Activated naive CD8-positive, alpha-beta T cell treated with anti-CD3 and anti-CD28 coated beads, Interleukin-2, amount 50 U/mL, for 24 hours (primary cell): ENCODE results near the gene AKAP11.

Source experiments
- ATAC-seq: fragments of 150-1000 bp; cut with Tn5 transposase; one replicate; pipeline ENCODE4 v1.10.0; 2021
- DNase-seq: peaks from one replicate; pipeline ENCODE4 v3.0.0; 2021
- H3K27ac Mint-ChIP-seq: one replicate; pipeline ENCODE4 v1.8.0; 2021; ENCODE audit warnings: mild to moderate bottlenecking, mixed read lengths
- H3K27me3 Mint-ChIP-seq: one replicate; pipeline ENCODE4 v1.8.0; 2021; ENCODE audit warnings: mixed read lengths
- H3K36me3 Mint-ChIP-seq: one replicate; pipeline ENCODE4 v1.8.0; 2021; ENCODE audit warnings: low read depth, mixed read lengths
- H3K4me1 Mint-ChIP-seq: one replicate; pipeline ENCODE4 v1.8.0; 2021; ENCODE audit warnings: mixed read lengths
- H3K4me3 Mint-ChIP-seq: one replicate; pipeline ENCODE4 v1.8.0; 2021; ENCODE audit warnings: mild to moderate bottlenecking, moderate library complexity, mixed read lengths
- H3K9me3 Mint-ChIP-seq: one replicate; pipeline ENCODE4 v1.8.0; 2021; ENCODE audit warnings: mixed read lengths

The AKAP11 gene

GRCh38 chr13:42260903-42261654 lies 10.9 kb upstream of the AKAP11 start:
- H3K4me3 Mint-ChIP-seq, result no peak overlapping the region

GRCh38 chr13:42266473-42266872 lies 5.5 kb upstream of the AKAP11 start:
- H3K9me3 Mint-ChIP-seq, result peaks cover 11% of the 10 kb centered on the region

More at GRCh38 chr13:42260903-42261654, 10.9 kb upstream of the AKAP11 start:
- H3K27ac Mint-ChIP-seq, result no peak overlapping the region
- H3K36me3 Mint-ChIP-seq, result peaks cover 2% of the 10 kb centered on the region
- DNase-seq (no peak), ATAC-seq (no peak)
- H3K9me3 Mint-ChIP-seq, result peaks cover 9% of the 10 kb centered on the region
- H3K4me1 Mint-ChIP-seq, result peaks cover 7% of the 10 kb centered on the region
- peaks cover 5% of the 10 kb centered on the region for H3K27me3 Mint-ChIP-seq

GRCh38 chr13:42270160-42270856 lies 1.6 kb upstream of the AKAP11 start:
- Mint-ChIP-seq H3K9me3 (peaks cover 14% of the 10 kb centered on the region), H3K27me3 (no peaks in the 10 kb centered on the region), H3K27ac (peak overlapping the region; percentile 99), H3K36me3 (peaks cover 21% of the 10 kb centered on the region), H3K4me1 (peaks cover 40% of the 10 kb centered on the region), H3K4me3 (peak overlapping the region; percentile 99)
- ATAC-seq, result no peak
- no peak for DNase-seq

More at GRCh38 chr13:42266473-42266872, 5.5 kb upstream of the AKAP11 start:
- Mint-ChIP-seq H3K4me3 (no peak overlapping the region), H3K27me3 (peaks cover 5% of the 10 kb centered on the region), H3K36me3 (peaks cover 5% of the 10 kb centered on the region), H3K4me1 (peaks cover 14% of the 10 kb centered on the region), H3K27ac (no peak overlapping the region)
- no peak for ATAC-seq
- DNase-seq, result no peak

GRCh38 chr13:42270857-42271215 lies 1.1 kb upstream of the AKAP11 start:
- peak overlapping the region; percentile 99 for H3K27ac Mint-ChIP-seq
- peak overlapping the region; percentile 99 for H3K4me3 Mint-ChIP-seq
- H3K9me3 Mint-ChIP-seq, result peaks cover 15% of the 10 kb centered on the region
- H3K36me3 Mint-ChIP-seq, result peaks cover 21% of the 10 kb centered on the region
- DNase-seq (no peak), ATAC-seq (no peak)
- peaks cover 46% of the 10 kb centered on the region for H3K4me1 Mint-ChIP-seq
- H3K27me3 Mint-ChIP-seq, result no peaks in the 10 kb centered on the region

- peak overlapping the region; percentile 99 for H3K4me3 Mint-ChIP-seq
- peak; percentile 89 for ATAC-seq
- H3K36me3 Mint-ChIP-seq, result peaks cover 23% of the 10 kb centered on the region
- peaks cover 15% of the 10 kb centered on the region for H3K9me3 Mint-ChIP-seq
- no peaks in the 10 kb centered on the region for H3K27me3 Mint-ChIP-seq
- H3K27ac Mint-ChIP-seq, result peak overlapping the region; percentile 99
- DNase-seq, result peak; percentile 90
- peaks cover 52% of the 10 kb centered on the region for H3K4me1 Mint-ChIP-seq
Measured at GRCh38 chr13:42271337-42272114, 426 bp upstream of the AKAP11 start.

GRCh38 chr13:42272804-42273175 lies 838 bp downstream of the AKAP11 start:
- H3K36me3 Mint-ChIP-seq, result peaks cover 30% of the 10 kb centered on the region
- peaks cover 55% of the 10 kb centered on the region for H3K4me1 Mint-ChIP-seq
- no peaks in the 10 kb centered on the region for H3K27me3 Mint-ChIP-seq
- peak overlapping the region; percentile 99 for H3K4me3 Mint-ChIP-seq
- peak overlapping the region; percentile 99 for H3K27ac Mint-ChIP-seq
- ATAC-seq, result no peak
- no peak for DNase-seq
- peaks cover 15% of the 10 kb centered on the region for H3K9me3 Mint-ChIP-seq

GRCh38 chr13:42274386-42275097 lies 2.6 kb downstream of the AKAP11 start:
- no peak for DNase-seq
- peak overlapping the region; percentile 99 for H3K4me3 Mint-ChIP-seq
- ATAC-seq, result no peak
- H3K9me3 Mint-ChIP-seq, result peaks cover 15% of the 10 kb centered on the region
- no peaks in the 10 kb centered on the region for H3K27me3 Mint-ChIP-seq
- H3K27ac Mint-ChIP-seq, result peak overlapping the region; percentile 96
- H3K4me1 Mint-ChIP-seq, result peaks cover 55% of the 10 kb centered on the region
- peaks cover 35% of the 10 kb centered on the region for H3K36me3 Mint-ChIP-seq

- peaks cover 35% of the 10 kb centered on the region for H3K36me3 Mint-ChIP-seq
- no peak for ATAC-seq
- peaks cover 54% of the 10 kb centered on the region for H3K4me1 Mint-ChIP-seq
Measured at GRCh38 chr13:42275098-42275471, 3.1 kb downstream of the AKAP11 start.

GRCh38 chr13:42275506-42275905 lies 3.6 kb downstream of the AKAP11 start:
- Mint-ChIP-seq H3K36me3 (peaks cover 35% of the 10 kb centered on the region), H3K27me3 (no peaks in the 10 kb centered on the region), H3K4me3 (peak overlapping the region; percentile 99), H3K27ac (peak overlapping the region; percentile 96), H3K9me3 (peaks cover 9% of the 10 kb centered on the region), H3K4me1 (peaks cover 50% of the 10 kb centered on the region)
- DNase-seq (no peak), ATAC-seq (peak; percentile 45)

More at GRCh38 chr13:42275098-42275471, 3.1 kb downstream of the AKAP11 start:
- no peak for DNase-seq
- H3K27me3 Mint-ChIP-seq, result no peaks in the 10 kb centered on the region
- peak overlapping the region; percentile 99 for H3K4me3 Mint-ChIP-seq
- peak overlapping the region; percentile 96 for H3K27ac Mint-ChIP-seq
- peaks cover 13% of the 10 kb centered on the region for H3K9me3 Mint-ChIP-seq

- peaks cover 30% of the 10 kb centered on the region for H3K36me3 Mint-ChIP-seq
- H3K4me1 Mint-ChIP-seq, result peaks cover 41% of the 10 kb centered on the region
- ATAC-seq (no peak), DNase-seq (no peak)
- peak overlapping the region; percentile 10 for H3K27ac Mint-ChIP-seq
- H3K27me3 Mint-ChIP-seq, result no peaks in the 10 kb centered on the region
- no peak overlapping the region for H3K4me3 Mint-ChIP-seq
- peaks cover 3% of the 10 kb centered on the region for H3K9me3 Mint-ChIP-seq
Measured at GRCh38 chr13:42276683-42277082, 4.7 kb downstream of the AKAP11 start.

GRCh38 chr13:42277618-42278276 lies 5.8 kb downstream of the AKAP11 start:
- H3K27me3 Mint-ChIP-seq, result no peaks in the 10 kb centered on the region
- H3K9me3 Mint-ChIP-seq, result peaks cover 3% of the 10 kb centered on the region
- DNase-seq (no peak), ATAC-seq (no peak)
- peaks cover 30% of the 10 kb centered on the region for H3K36me3 Mint-ChIP-seq
- H3K4me1 Mint-ChIP-seq, result peaks cover 42% of the 10 kb centered on the region
- no peak overlapping the region for H3K27ac Mint-ChIP-seq
- H3K4me3 Mint-ChIP-seq, result peak overlapping the region; percentile 21

- DNase-seq (peak; percentile 24), ATAC-seq (no peak)
- Mint-ChIP-seq H3K36me3 (peaks cover 35% of the 10 kb centered on the region), H3K4me1 (peaks cover 39% of the 10 kb centered on the region), H3K4me3 (no peak overlapping the region), H3K27ac (no peak overlapping the region), H3K9me3 (peaks cover 3% of the 10 kb centered on the region), H3K27me3 (no peaks in the 10 kb centered on the region)
Measured at GRCh38 chr13:42279080-42279479, 7.1 kb downstream of the AKAP11 start.

- Mint-ChIP-seq H3K36me3 (peaks cover 29% of the 10 kb centered on the region), H3K27ac (no peak overlapping the region), H3K4me3 (no peak overlapping the region), H3K9me3 (peaks cover 3% of the 10 kb centered on the region), H3K4me1 (peaks cover 32% of the 10 kb centered on the region), H3K27me3 (no peaks in the 10 kb centered on the region)
- ATAC-seq, result no peak
- no peak for DNase-seq
Measured at GRCh38 chr13:42279986-42280385, 8.0 kb downstream of the AKAP11 start.

GRCh38 chr13:42280537-42280936 lies 8.6 kb downstream of the AKAP11 start:
- Mint-ChIP-seq H3K4me3 (no peak overlapping the region), H3K27me3 (no peaks in the 10 kb centered on the region), H3K36me3 (peaks cover 31% of the 10 kb centered on the region), H3K27ac (no peak overlapping the region), H3K4me1 (peaks cover 28% of the 10 kb centered on the region), H3K9me3 (no peaks in the 10 kb centered on the region)
- DNase-seq (no peak), ATAC-seq (no peak)
